KG1 (cell line): Measurements from ENCODE around the gene FASTK.

Source experiments
- DNase-seq: peaks from one replicate; lab custom pipeline; 2025; lab: John Stamatoyannopoulos, UW

FASTK gene

DNA sequence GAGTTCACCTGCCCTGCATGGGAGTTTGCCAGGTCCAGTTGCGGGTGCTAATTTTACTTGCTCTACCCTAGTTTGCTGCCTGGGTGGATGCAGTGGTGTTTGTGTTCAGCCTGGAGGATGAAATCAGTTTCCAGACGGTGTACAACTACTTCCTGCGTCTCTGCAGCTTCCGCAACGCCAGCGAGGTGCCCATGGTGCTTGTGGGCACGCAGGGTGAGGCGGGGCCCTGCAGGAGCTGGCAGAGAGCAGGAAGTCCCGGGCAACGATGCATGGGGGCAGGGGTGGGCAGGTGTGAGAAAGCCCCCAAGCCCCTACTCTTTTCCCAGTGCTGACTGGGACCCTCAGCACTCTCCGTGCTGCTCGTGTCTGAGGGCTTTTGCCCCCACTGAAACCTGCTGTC, 37.0 kb upstream of the FASTK start:
- no peak for DNase-seq

- DNase-seq = no peak
Measured at GRCh38 chr7:151116603-151117440, 36.2 kb upstream of the FASTK start.

GRCh38 chr7:151115836-151116418, 35.3 kb upstream of the FASTK start:
- DNase-seq = no peak

- DNase-seq = no peak
Measured at GRCh38 chr7:151115121-151115835, 34.7 kb upstream of the FASTK start.

GRCh38 chr7:151114151-151115090, 33.8 kb upstream of the FASTK start:
- DNase-seq = no peak

- no peak for DNase-seq
Measured at GRCh38 chr7:151113344-151114150, 32.9 kb upstream of the FASTK start.

- DNase-seq = peak; percentile 29
Measured at GRCh38 chr7:151110941-151111645, 30.5 kb upstream of the FASTK start.

- DNase-seq = no peak
Measured at GRCh38 chr7:151110236-151110940, 29.8 kb upstream of the FASTK start.

DNA sequence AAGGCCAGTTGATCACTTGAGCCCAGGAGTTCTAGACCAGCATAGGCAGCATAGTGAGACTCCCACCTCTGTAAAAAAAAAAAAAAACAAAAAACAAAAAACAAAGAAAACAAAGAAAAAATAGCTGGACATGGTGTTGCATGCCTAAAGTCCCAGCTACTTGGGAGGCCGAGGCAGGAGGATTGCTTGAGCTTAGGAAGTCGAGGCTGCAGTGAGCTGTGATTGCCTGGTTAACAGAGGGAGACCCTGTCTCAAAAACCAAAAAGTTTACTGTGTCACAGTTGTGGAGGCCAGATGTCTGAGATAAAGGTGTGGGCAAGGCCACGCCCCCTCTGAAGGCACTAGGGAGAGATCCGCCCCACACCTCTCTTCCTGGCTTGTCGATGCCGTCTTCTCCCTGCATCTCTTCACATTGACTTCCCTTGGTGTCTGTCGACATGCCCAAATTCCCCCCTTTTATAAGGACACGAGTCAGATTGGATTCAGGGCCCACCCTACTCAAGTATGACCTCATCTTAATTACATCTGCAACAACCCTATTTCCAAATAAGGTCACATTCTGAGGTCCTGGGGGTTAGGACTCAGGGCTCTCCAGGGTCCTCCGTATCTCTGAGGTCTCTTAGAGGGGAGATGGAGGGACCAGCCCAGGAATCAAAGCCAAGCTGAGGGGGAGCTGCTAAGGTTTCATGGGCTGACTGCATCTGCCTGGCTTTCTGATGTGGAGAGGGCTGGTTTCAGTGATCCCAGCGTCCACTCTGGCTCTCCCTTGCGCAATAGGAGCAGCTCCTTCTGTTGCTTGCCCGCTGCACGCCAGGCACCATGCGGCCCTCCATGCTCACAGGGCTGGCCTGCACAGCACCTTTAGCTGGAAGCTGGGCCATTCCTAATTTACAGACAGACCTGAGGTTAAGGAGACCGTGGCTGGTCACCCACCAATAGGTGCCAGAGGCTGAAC, 28.8 kb upstream of the FASTK start:
- no peak for DNase-seq

DNA sequence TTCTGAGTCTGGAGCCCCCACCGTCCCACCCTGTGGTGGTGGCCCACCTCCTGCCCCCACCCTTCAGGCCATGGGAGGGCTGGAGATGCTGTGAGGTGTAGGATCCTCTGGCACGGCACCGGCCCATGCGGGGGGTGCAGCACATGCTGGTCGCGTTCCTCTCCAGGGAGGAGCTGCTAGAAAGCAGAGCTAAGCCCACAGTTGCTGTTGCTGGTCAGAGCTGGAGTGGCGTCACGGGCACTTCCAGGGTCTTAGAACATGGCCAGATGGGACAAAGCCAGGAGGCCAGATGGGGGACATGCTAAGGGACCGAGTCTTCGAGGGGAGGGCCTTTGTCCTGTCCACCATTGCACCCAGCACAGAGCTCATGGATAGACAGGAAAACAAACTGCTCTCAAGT, 27.3 kb upstream of the FASTK start:
- no peak for DNase-seq

DNA sequence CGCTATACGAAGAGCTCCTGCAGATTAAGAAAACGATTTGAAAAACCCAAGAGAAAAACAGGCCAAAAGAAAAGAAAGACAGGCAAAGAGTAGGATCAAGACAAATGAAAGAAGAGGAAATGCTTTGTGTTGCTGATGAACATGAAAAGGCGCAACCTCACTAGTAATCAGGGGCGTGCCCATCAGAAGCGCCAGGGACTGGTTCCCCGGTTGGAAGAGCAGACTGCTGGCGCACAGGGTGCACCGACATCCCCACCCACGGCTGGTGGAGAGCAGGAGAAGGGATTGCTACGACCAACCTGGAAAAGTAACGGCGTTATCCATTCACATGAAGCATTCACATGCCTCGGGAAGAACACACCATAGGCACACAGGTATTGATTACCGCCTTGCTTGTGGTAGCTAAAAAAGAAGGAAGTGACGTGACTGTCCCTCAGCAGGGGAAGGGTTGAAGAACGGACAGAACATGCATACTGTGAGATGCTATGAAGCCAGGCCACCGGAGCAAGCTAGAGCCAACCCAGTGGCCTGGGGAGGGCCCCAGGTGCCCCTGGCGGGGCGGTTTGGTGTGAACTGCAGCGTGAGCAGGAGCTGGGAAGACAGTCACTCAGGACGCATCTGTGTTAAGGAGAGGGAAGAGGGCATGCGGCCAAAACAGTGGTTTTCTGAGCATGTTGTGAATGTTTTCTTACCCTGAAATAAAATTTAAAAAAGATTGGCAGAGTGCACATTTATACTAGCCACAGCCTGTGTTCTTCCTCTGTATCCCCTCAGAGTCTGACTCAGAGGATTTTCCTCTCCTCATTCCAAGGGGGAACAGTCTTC, 24.0 kb upstream of the FASTK start:
- DNase-seq = no peak

DNA sequence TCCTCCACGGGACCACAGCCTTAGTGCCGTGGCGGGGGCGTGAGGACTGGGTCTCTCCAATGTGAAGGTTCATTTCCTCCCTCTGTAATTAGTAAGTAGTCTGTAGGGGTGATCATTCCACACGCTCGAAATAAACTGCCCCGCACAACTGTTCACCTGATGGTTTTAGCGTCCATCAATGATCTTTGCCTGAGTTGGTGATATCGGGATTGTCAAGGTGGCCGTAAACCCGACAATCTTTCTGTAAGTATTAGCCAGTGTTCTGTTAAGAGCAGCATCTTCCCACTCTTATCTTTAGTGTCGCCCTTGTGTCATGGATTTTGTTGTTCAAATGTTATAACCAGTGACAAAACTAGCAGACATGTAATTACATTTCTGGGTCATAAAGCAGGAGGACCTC, 23.4 kb upstream of the FASTK start:
- DNase-seq = no peak

DNA sequence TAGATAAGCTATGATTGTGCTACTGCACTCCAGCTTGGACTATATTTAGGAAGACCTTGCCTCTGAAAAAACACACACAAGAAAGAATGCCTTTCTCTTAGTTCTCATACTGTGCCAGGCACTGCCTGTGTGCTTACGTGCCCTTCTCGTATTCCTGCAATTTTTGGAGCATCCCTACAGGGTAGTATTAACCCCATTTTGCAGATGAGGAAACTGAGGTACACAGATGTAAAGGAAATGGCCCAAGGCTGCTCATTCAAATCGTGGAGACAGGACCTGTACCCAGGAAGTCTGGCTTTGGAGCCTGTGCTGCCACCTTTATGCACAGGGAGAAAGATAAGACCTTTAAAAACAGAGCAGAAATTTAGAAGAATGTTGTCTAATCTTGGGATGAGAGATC, 22.4 kb upstream of the FASTK start:
- no peak for DNase-seq

DNA sequence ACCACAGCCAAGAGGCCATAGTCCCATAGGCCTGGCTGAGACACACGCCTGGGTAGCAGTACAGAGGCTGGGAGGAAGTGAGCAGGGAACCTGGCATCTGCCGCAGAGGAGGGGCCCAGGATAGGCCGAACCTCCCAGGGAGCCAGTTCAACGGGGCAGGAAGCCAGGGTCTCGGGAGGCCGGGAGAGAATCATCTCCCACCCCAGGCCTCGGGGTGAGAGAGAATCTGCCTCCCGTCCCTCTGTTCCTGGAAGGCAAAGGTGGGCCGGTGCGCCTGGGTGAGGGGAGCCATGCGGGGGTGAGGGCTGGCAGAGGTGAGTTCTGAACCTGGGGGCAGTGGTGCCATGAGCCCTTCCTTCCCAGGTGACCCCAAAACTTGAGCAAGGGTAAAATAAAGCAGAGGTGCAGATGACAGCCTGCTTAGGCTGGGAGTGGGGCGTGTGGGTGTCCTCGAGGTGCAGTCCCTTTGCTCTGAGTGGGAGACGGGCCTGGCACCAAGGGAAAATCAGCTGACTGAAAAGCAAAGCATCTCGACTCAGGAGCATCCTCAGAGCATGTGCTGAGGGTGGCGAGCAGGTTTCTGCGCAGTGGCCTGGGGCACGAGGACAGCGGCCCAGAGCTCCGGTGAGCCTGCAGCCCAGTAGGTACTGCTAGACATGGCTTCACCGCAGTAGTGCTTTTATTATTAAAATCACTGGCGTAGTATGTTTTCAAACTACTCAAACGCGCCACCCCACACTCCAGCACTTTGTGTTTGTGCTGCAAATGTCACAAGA, 21.2 kb upstream of the FASTK start:
- DNase-seq = no peak

GRCh38 chr7:151100921-151101320, 20.3 kb upstream of the FASTK start:
- DNase-seq = no peak

- no peak for DNase-seq
Measured at GRCh38 chr7:151099486-151100211, 19.0 kb upstream of the FASTK start.
